Neural cell (in vitro differentiated cells): Measurements from ENCODE around the gene DAG1. TPM values are rescaled to one million over a fixed set of nuclear protein-coding genes. Genes with fewer than 3 reads are reported as not detected.

Source experiments
- H2AFZ ChIP-seq: fragments of 200-600, 300-800 bp; sonication (generic), shearing (Covaris generic); 2 replicates; pipeline ENCODE4 v1.6.0; 2014; ENCODE audit warnings: low read depth, mild to moderate bottlenecking, antibody characterized with exemption, low read length, moderate library complexity
- H3F3A ChIP-seq: fragments of 200-600 bp; shearing (Covaris generic); 2 replicates; pipeline ENCODE4 v1.6.1; 2016; ENCODE audit warnings: mild to moderate bottlenecking, moderate library complexity, mixed read lengths, antibody characterized with exemption, low read length; ENCODE audit not compliant: insufficient read depth, poor library complexity, severe bottlenecking
- H3K27ac ChIP-seq: fragments of 200-600, 300-800 bp; sonication (generic), shearing (Covaris generic); 2 replicates; pipeline ENCODE4 v1.5.1; 2014; ENCODE audit warnings: mild to moderate bottlenecking, low read length, moderate library complexity
- H3K27me3 ChIP-seq: fragments of 300-800, 200-600 bp; sonication (generic), shearing (Covaris generic); 2 replicates; pipeline ENCODE4 v1.6.0; 2014; ENCODE audit warnings: mild to moderate bottlenecking, low read depth, low read length, moderate library complexity; ENCODE audit not compliant: insufficient read depth
- H3K36me3 ChIP-seq: fragments of 300-800, 200-600 bp; sonication (generic), shearing (Covaris generic); 2 replicates; pipeline ENCODE4 v1.5.1; 2014; ENCODE audit warnings: mild to moderate bottlenecking, antibody characterized with exemption, low read length, moderate library complexity; ENCODE audit not compliant: insufficient read depth
- H3K4me2 ChIP-seq: fragments of 300-800, 200-600 bp; sonication (generic), shearing (Covaris generic); 2 replicates; pipeline ENCODE4 v1.6.0; 2014; ENCODE audit warnings: mild to moderate bottlenecking, low read length
- H3K4me3 ChIP-seq: fragments of 300-800, 200-600 bp; sonication (generic), shearing (Covaris generic); 2 replicates; pipeline ENCODE4 v1.5.1; 2014; ENCODE audit warnings: mild to moderate bottlenecking, low read length, moderate library complexity
- H3K79me2 ChIP-seq: fragments of 200-600 bp; shearing (Covaris generic); replicated peaks from 2 replicates; pipeline ENCODE4 v1.6.0; 2014; ENCODE audit warnings: mild to moderate bottlenecking, low read length, moderate library complexity; ENCODE audit not compliant: insufficient read depth
- H3K9ac ChIP-seq: fragments of 300-800, 200-600 bp; sonication (generic), shearing (Covaris generic); 2 replicates; pipeline ENCODE4 v1.6.1; 2016; ENCODE audit warnings: mild to moderate bottlenecking, low read length, mixed read lengths
- H3K9me2 ChIP-seq: fragments of 200-600 bp; shearing (Covaris generic); 2 replicates; pipeline ENCODE4 v1.6.1; 2016; ENCODE audit warnings: mild to moderate bottlenecking, low read length, mixed read lengths; ENCODE audit not compliant: insufficient read depth
- H3K9me3 ChIP-seq: fragments of 200-600, 300-800 bp; sonication (generic), shearing (Covaris generic); 2 replicates; pipeline ENCODE4 v1.6.1; 2016; ENCODE audit warnings: mild to moderate bottlenecking, mixed run types, low read length, moderate library complexity, mixed read lengths
- H4K20me1 ChIP-seq: fragments of 200-600 bp; shearing (Covaris generic); 2 replicates; pipeline ENCODE4 v1.6.1; 2016; ENCODE audit warnings: mild to moderate bottlenecking, mixed run types; ENCODE audit not compliant: insufficient read depth
- CTCF ChIP-seq: fragments of 450-650 bp; IDR thresholded peaks from 2 replicates; pipeline ENCODE4 v1.5.1; 2014; ENCODE audit warnings: antibody characterized with exemption, mild to moderate bottlenecking, moderate library complexity; ENCODE audit not compliant: poor library complexity, severe bottlenecking
- EP300 ChIP-seq: fragments of 450-650 bp; conservative IDR thresholded peaks from 2 replicates; pipeline ENCODE4 v1.6.1; 2014; ENCODE audit warnings: antibody characterized with exemption, mild to moderate bottlenecking, moderate library complexity; ENCODE audit not compliant: poor library complexity, severe bottlenecking
- EZH2 ChIP-seq: fragments of 200-600, 300-800 bp; shearing (Covaris generic), sonication (generic); IDR thresholded peaks from 2 replicates; pipeline ENCODE4 v1.6.1; 2014; ENCODE audit warnings: antibody characterized with exemption, low read length, borderline replicate concordance, mild to moderate bottlenecking; ENCODE audit not compliant: insufficient read depth, poor library complexity, severe bottlenecking
- MXI1 ChIP-seq: fragments of 450-650 bp; conservative IDR thresholded peaks from 2 replicates; pipeline ENCODE4 v1.6.1; 2014; ENCODE audit warnings: antibody characterized with exemption, mild to moderate bottlenecking; ENCODE audit not compliant: poor library complexity, severe bottlenecking
- POLR2AphosphoS5 ChIP-seq: IDR thresholded peaks from 2 replicates; pipeline ENCODE4 v1.6.1; 2012
- RAD21 ChIP-seq: fragments of 450-650 bp; conservative IDR thresholded peaks from 2 replicates; pipeline ENCODE4 v1.6.1; 2014; ENCODE audit warnings: antibody characterized with exemption, mild to moderate bottlenecking, moderate library complexity
- SMC3 ChIP-seq: fragments of 450-650 bp; conservative IDR thresholded peaks from 2 replicates; pipeline ENCODE4 v1.6.1; 2014; ENCODE audit warnings: antibody characterized with exemption, mild to moderate bottlenecking, moderate library complexity; ENCODE audit not compliant: poor library complexity
- TAF1 ChIP-seq: IDR thresholded peaks from 2 replicates; pipeline ENCODE4 v1.6.1; 2012; ENCODE audit warnings: low read depth
- polyA plus RNA-seq: library from polyadenylated mRNA; depleted of rRNA; stranded (reverse); fragments of >200 nt; gene quantifications from 2 replicates; pipeline ENCODE4 v1.2.3, GENCODE V29; 2014
- TF ChIP-seq, protein P1 (sequence below): IDR thresholded peaks from 2 replicates; pipeline ENCODE4 v1.6.1; 2012; ENCODE audit warnings: borderline replicate concordance

The DAG1 gene
- polyA plus RNA-seq, 1 donor from 2014 or later: 14.3 TPM

DNA sequence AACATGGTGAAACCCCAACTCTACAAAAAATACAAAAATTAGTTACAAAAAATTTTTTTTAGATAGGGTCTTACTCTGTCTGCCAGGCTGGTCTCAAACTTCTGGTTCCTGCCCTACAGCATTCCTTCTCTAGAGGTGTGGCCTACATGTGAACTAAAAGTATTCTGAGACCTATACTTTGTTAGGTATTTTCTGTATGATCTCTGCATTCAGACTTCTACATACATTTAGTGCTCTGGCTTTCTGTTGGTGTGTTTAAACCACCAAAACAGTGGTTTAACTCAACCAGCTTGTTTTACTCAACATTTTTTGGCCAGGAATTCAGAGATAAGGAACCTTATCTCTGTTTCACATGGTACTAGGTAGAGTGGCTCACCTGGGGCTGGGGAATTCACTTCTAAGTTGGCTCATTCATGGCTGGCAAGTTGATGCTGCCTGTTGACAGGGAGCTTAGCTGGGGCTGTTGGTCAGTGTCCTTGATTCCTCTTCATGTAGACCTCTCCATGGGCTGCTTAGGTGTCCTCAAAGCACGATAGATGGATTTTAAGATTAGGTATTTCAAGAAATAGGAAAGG lies 42.8 kb downstream of the DAG1 start:
- Histone ChIP-seq H3K9me2 (no peaks in the 10 kb centered on the region), H3K9me3 (no peaks in the 10 kb centered on the region), H3K36me3 (peaks cover 7% of the 10 kb centered on the region), H3F3A (no peaks in the 10 kb centered on the region), H3K79me2 (no peaks in the 10 kb centered on the region), H3K4me3 (no peak overlapping the region), H2AFZ (no peak overlapping the region), H4K20me1 (no peaks in the 10 kb centered on the region), H3K4me2 (no peak overlapping the region), H3K27me3 (no peaks in the 10 kb centered on the region), H3K9ac (no peak overlapping the region), H3K27ac (no peak overlapping the region)
- no peak for TF ChIP-seq MXI1
- no peak for TF ChIP-seq CTCF
- no peak for TF ChIP-seq EP300
- no peak for TF ChIP-seq EZH2
- no peak for TF ChIP-seq POLR2AphosphoS5
- no peak for TF ChIP-seq TAF1
- TF ChIP-seq, protein P1, sequence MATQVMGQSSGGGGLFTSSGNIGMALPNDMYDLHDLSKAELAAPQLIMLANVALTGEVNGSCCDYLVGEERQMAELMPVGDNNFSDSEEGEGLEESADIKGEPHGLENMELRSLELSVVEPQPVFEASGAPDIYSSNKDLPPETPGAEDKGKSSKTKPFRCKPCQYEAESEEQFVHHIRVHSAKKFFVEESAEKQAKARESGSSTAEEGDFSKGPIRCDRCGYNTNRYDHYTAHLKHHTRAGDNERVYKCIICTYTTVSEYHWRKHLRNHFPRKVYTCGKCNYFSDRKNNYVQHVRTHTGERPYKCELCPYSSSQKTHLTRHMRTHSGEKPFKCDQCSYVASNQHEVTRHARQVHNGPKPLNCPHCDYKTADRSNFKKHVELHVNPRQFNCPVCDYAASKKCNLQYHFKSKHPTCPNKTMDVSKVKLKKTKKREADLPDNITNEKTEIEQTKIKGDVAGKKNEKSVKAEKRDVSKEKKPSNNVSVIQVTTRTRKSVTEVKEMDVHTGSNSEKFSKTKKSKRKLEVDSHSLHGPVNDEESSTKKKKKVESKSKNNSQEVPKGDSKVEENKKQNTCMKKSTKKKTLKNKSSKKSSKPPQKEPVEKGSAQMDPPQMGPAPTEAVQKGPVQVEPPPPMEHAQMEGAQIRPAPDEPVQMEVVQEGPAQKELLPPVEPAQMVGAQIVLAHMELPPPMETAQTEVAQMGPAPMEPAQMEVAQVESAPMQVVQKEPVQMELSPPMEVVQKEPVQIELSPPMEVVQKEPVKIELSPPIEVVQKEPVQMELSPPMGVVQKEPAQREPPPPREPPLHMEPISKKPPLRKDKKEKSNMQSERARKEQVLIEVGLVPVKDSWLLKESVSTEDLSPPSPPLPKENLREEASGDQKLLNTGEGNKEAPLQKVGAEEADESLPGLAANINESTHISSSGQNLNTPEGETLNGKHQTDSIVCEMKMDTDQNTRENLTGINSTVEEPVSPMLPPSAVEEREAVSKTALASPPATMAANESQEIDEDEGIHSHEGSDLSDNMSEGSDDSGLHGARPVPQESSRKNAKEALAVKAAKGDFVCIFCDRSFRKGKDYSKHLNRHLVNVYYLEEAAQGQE: no peak
- no peak for TF ChIP-seq SMC3
- TF ChIP-seq RAD21: no peak

DNA sequence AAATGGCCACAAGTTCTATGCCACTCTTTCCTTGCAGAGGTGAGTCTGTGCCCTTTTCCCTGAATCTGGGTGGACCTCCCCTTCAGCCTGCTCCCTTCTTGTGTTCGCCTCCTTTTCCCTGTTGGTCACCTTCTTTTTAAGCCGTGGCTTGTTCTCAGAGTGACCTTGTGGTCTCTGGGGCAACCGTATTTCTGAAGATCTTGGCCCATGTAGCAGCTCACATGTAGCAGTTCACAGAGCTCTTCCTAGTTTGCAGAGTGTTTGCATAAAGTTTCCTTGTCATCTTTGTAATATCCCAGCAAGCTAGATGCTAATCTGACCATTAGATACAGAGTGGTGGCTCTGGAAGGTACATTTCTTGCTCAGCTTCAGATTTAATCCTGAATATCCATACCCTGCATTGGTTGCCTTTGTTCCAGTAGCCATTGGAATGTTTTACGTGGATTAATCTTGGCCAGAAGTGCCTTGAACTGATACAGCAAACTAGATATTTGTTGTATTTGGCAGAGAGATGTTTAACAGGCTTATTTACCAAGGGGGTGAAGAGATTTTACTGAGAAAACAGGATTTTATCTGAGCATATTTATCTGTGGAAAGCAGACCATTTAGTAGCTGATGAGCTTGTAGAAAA lies 43.5 kb downstream of the DAG1 start:
- H2AFZ ChIP-seq: no peak overlapping the region
- no peak overlapping the region for H3K4me2 ChIP-seq
- H3K4me3 ChIP-seq: no peak overlapping the region
- no peak overlapping the region for H3K9ac ChIP-seq
- no peaks in the 10 kb centered on the region for H3F3A ChIP-seq
- peaks cover 7% of the 10 kb centered on the region for H3K36me3 ChIP-seq
- H3K9me2 ChIP-seq: no peaks in the 10 kb centered on the region
- TF ChIP-seq MXI1 (no peak), EP300 (no peak), EZH2 (no peak), RAD21 (no peak), SMC3 (no peak), CTCF (no peak), POLR2AphosphoS5 (no peak), TAF1 (no peak)
- TF ChIP-seq, protein P1: no peak
- no peaks in the 10 kb centered on the region for H3K9me3 ChIP-seq
- H3K27me3 ChIP-seq: no peaks in the 10 kb centered on the region
- H3K27ac ChIP-seq: no peak overlapping the region
- H4K20me1 ChIP-seq: no peaks in the 10 kb centered on the region
- no peaks in the 10 kb centered on the region for H3K79me2 ChIP-seq
